GM21786 (cell line): ENCODE data around the gene NRAP.
"Not testable (repeated sequence)": the region's sequence is repeated elsewhere in the genome, so short reads cannot be mapped to it uniquely, and the experiment has no call there.

Experiments used
- ATAC-seq: cut with Tn5 transposase; IDR thresholded peaks from one replicate; pipeline ENCODE4 v1.9.1; 2021; ENCODE audit not compliant: unreplicated experiment

NRAP gene

GRCh38 chr10:113683300-113683699, 19.5 kb upstream of the NRAP start:
- no peak for ATAC-seq

DNA sequence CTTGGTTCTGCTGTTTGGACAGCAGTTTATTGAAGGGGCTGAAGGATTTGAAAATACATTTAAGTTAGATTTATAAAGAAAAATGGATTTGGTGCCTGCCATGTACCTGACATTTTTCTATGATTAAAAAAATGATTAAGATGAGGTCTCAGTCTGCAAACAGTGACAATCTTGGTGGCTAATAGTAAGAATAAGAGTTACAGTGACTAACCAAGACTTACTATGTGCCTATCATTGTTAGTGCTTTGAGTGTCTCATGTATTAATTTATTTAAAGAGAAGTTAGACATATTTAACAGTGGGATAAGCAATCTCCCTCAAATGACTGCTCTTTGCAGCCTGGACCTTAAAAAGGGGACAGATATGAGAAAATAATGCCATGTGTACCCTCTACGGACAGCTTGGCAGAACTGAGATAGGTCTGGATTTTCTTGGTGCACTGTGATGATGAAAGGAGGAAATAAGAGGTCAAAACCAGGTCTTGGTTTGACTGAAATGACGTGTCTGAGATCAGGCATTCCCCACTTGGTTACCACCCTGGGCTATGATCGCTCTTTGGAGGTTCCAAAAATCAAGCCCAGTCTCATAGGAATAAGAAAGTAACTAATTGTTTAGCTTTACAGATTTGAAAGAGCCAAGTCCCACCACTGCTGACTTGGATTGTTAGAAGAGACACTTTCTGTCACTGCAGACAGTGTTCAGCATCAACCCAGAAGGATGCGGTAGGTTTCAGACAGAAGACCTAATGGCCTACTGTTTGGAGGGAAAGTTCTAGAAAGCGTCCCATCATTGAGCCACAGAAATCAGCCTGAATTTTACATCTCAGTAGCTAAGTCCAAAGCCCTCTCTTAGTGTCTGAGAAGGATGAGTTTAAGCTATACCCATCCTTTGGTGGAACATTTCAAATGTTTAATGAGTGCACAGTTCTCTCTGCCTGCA, 18.0 kb upstream of the NRAP start:
- peak; percentile 62 for ATAC-seq

DNA sequence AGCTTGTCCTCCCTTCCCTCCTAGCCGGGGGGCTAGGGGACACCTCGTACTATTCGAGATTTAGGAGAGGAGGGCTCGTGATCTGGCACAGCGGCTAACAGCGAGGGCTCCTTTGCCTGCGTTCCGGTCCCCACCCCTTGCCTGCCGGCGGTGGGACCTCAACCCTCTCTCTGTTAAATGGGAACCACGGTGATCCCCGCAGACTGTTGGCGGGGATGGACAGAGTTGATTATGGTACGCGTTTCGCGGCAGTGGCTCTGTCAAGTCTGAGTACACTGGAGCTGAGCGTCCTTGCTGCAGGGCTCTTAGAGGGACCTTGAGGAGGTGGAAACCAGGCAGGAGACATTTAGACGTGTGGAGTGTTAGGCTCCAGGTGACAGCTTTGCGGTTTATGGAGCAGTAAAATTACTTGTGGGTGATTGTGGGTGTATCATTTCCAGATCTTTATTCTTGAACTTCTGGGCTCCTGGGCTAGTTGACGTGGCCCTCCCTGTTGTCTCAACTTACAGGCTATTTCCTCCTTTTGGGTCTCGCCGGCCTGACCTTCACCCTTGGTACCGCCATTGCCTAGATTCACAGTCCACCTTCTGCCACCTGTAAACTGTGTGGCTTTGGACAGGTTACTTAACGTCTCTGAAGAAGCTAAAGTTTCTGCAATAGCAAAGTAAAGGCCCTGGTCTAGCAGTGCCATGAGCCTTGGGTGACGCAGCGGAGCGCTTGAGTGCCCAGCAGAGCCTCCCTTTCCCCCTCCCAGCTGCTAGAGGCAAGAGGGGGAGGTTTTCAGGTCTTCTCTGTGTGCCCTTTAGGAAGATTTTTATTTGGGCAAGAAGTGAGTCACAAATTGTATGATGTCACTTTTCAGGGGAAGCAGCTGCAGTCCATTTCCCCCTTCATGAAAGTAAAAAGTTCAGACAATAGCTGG, 16.6 kb upstream of the NRAP start:
- peak; percentile 30 for ATAC-seq

DNA sequence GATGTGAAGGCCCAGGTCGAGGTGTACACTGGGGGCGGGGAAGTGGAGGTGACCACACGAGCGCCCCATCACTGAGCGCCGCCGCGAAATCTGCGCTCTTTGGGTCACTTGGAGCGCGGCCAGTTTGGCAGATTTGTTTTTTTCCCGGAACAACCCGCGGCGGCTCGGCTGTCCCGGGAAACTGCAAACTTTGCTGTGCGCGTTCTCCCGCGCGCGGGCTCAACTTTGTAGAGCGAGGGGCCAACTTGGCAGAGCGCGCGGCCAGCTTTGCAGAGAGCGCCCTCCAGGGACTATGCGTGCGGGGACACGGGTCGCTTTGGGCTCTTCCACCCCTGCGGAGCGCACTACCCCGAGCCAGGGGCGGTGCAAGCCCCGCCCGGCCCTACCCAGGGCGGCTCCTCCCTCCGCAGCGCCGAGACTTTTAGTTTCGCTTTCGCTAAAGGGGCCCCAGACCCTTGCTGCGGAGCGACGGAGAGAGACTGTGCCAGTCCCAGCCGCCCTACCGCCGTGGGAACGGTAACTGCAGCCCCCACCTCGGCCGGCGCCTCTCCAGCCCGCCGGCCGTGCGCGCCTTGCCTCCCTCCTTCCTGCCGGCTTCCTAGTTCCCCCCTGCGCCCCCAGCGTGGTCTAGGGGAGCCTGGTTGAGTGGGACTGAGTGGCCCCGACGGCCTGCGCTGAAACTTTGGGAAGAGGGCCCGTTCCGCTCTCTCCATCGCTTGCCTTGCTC, 15.8 kb upstream of the NRAP start, which contains the start of gene CASP7:
Gene CASP7 (plus strand): TSS at position 450 of the 727 bp plus-strand sequence. CDS start 17,582 bp downstream, outside the sequence.
- ATAC-seq, result peak; percentile 57

DNA sequence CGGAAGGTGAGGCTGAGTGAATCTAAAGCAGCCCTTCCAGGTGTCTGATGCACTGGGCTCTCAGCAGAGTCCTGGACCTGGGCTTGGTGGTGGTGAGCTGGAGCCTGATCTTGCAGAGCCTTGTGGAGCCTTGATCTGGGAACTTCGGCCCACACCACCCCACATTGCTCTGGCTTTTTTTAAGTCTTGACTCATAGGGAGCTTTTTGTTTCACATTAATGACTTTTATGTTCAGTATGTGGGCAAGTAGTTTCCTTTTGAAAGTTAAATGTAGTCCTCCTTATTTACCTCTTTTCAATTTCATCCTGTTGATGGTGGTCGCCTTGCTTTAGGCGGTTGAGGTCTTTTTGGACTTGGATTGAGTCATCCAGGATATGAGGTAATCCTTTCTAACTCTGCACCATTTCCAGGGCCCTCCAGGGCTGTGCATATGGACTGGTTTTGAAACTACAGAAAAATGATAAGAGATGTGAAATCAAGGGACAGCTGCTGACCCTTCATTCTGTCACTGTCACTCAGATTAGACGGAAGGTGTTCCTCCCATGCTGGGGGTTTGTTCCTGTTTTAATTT, 2.9 kb upstream of the NRAP start:
- ATAC-seq, result peak; percentile 61

- ATAC-seq, result no peak
These were observed 2.0 kb upstream of the NRAP start for GRCh38 chr10:113665806-113666354.

- no peak for ATAC-seq
These were observed 1.5 kb upstream of the NRAP start for GRCh38 chr10:113665352-113665751.

DNA sequence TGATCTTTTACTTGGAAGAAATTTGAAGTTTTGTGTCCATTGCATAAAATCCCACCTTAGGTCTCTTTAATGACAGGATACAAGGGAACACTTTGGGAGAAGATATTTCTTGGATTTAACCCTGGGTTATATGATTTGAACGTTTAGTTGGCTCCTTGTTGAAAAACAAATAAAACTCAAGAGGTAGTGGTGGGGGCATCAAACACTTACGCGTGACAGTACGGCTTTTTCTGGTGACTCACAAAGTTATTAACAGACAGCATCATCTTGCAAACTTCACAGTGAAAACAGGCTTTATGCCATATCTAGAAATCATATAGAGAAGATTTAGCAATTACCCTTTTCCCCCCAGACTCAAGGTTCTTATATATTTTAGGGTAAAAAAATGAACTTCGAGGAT, 699 bp downstream of the NRAP start:
- no peak for ATAC-seq

- no peak for ATAC-seq
These were observed 2.5 kb downstream of the NRAP start for GRCh38 chr10:113661332-113661731.

- ATAC-seq, result no peak
These were observed 6.3 kb downstream of the NRAP start for GRCh38 chr10:113657544-113657943.

GRCh38 chr10:113656896-113657295, 6.9 kb downstream of the NRAP start:
- no peak for ATAC-seq

DNA sequence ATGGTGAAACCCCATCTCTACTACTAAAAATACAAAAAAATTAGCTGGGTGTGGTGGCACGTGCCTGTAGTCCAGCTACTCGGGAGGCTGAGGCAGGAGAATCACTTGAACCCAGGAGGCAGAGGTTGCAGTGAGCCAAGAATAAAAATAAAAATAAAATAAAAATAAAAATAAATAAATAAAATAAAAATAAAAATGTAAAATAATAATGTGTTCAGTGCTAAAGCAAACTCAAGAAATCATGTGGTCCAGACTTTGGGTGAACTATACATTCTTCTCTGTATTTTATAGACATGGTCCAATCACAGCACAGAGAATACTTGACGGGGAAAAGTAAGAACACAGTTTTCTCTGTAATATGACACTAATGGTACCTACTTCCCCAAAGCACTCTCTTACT, 11.4 kb downstream of the NRAP start:
- not testable (repeated sequence) for ATAC-seq

DNA sequence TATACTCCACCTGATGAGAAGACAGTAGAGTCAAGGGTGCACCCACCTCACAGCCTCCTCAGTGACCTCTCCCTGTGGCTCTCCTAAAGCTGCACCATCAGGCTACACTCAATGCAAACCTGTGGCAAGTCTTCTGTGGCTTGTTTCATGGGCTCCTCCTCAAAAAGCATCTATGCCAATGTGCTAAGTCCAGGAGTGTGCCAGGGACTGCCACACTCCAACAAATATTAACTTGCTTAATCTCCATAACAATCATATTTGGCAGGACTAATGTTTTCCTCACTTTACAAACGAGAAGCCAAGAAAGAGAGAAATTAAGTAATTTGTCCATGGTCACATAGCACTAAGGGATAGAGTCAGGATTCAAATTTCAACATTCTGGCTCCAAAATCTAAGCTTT, 11.9 kb downstream of the NRAP start:
- ATAC-seq, result no peak

- no peak for ATAC-seq
These were observed 12.8 kb downstream of the NRAP start for GRCh38 chr10:113651021-113651420.

DNA sequence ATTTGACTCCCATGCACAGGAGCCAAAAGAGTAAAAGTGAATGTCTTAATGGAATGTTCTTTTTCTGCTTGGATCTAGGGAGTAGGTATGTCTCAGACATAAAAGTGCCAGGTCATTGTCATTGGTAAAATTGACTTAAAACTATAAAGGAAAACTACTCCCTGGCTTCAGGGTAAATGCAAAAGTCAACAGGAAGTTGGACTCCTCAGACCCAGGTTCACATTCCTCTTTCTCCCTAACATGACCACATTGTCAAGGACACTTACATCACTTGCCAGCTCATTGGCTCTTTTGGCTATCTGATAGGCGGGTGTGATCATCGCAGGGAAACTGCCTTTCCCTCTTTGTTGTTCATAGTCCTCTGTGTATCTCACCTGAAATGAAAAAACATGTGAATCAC, 13.7 kb downstream of the NRAP start:
- no peak for ATAC-seq

DNA sequence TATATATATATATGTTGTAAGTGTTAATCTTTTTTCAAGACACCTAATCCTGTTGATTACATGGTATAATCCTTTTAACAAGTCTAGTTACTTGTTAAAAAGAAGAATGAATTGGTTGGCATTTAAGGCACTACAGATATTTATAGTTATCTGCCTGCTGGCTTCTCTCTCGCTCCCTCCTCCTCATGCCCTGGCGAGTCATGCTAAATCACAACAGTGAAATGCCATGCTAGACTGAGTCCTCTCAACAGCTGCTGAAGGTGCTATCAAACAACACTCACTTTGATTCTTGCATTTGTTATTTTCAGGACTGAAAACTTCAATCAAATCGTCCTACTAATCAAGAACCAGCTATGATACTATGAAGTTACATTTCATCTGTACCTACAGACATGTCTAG, 15.4 kb downstream of the NRAP start:
- no peak for ATAC-seq

DNA sequence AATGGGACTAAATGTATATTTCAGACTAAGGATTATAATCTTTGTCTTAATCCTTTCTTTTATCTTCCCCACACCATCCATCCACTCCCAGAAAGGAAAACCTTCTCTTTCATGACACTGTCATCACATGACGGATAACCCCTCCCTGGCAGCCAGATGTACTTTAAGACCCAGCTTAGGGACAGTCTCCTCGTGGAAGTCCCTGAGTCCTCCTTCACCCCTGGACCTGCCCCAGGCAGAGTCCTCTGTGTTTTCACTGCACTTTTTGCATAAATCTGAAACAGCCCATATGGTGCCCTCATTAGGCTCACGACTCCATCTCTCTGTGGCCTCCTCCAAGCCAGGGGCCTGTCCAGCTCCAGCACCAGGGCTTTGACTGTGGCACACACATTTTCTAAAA, 16.0 kb downstream of the NRAP start:
- no peak for ATAC-seq

- no peak for ATAC-seq
These were observed 17.3 kb downstream of the NRAP start for GRCh38 chr10:113646336-113647201.
